Peyer's patch (tissue), 4 donors: ENCODE measurements around the gene PRELP. TPM values are rescaled to one million over a fixed set of nuclear protein-coding genes. Genes with fewer than 3 reads are reported as not detected.
A peak's percentile ranks its signal among the peaks of the same experiment; 100 is the strongest.

Source experiments
- DNase-seq, 3 donors: peaks; one replicate each; pipeline ENCODE4 v3.0.0-alpha.2; 2017 to 2019
- H3K27ac ChIP-seq, 4 donors: fragments of 200-600 bp; sonication (generic); one replicate each; pipeline ENCODE4 v1.5.1; 2016 to 2019
- H3K27me3 ChIP-seq, 2 donors: fragments of 200-600 bp; sonication (generic); one replicate each; pipeline ENCODE4 v1.5.1; 2019
- H3K36me3 ChIP-seq, 3 donors: fragments of 200-600 bp; sonication (generic); one replicate each; pipeline ENCODE4 v1.5.1; 2016 to 2019
- H3K4me1 ChIP-seq, 4 donors: fragments of 200-600 bp; sonication (generic); one replicate each; pipeline ENCODE4 v1.5.1; 2016 to 2019
- H3K4me3 ChIP-seq, 4 donors: fragments of 200-600 bp; sonication (generic); 1 replicate in 3 of 4; 2 replicates in 1 of 4; pipeline ENCODE4 v1.5.1; 2016 to 2019; ENCODE audit warnings: mild to moderate bottlenecking in 1 of 4
- H3K9me3 ChIP-seq, 4 donors: fragments of 200-600 bp; sonication (generic); one replicate each; pipeline ENCODE4 v1.5.1; 2016 to 2019; ENCODE audit warnings: mild to moderate bottlenecking in 1 of 4
- CTCF ChIP-seq, 6 experiments: fragments of 450-650 bp in 4 of 6; fragments of 200-600 bp in 2 of 6; sonication (generic) in 1 of 6; IDR thresholded peaks; one replicate each; pipeline ENCODE4 v1.5.1; 2017 to 2019; ENCODE audit warnings: antibody characterized with exemption in 6 of 6, mild to moderate bottlenecking in 3 of 6, moderate library complexity in 1 of 6
- POLR2A ChIP-seq, 2 donors: fragments of 450-650 bp; IDR thresholded peaks; one replicate each; pipeline ENCODE4 v1.5.1; 2017; ENCODE audit warnings: antibody characterized with exemption in 2 of 2, mild to moderate bottlenecking in 2 of 2, moderate library complexity in 2 of 2
- total RNA-seq, 4 donors: library from RNA; depleted of rRNA; stranded (reverse); fragments of >200 nt; gene quantifications; one replicate each; pipeline ENCODE4 v1.1.0, GENCODE V29; 2016

The PRELP gene
- total RNA-seq, 4 donors from 2014 or later, result 4.2 to 38.3 (median 18.0) TPM

- Histone ChIP-seq H3K4me1 (peaks cover 0 to 10% (median 0%) of the 10 kb centered on the region in 4 donors), H3K27me3 (no peaks in the 10 kb centered on the region), H3K9me3 (no peaks in the 10 kb centered on the region), H3K36me3 (no peaks in the 10 kb centered on the region), H3K27ac (no peak overlapping the region), H3K4me3 (no peak overlapping the region)
- DNase-seq, result no peak
- TF ChIP-seq POLR2A (IDR thresholded peaks at IDR 0.05) (no peak), CTCF (IDR thresholded peaks at IDR 0.05) (no peak)
These were observed 51.0 kb downstream of the PRELP start for GRCh38 chr1:203526572-203526971.

- Histone ChIP-seq H3K27me3 (no peaks in the 10 kb centered on the region), H3K4me3 (no peak overlapping the region), H3K9me3 (no peaks in the 10 kb centered on the region), H3K4me1 (peaks cover 0 to 6% (median 0%) of the 10 kb centered on the region in 4 donors), H3K36me3 (no peaks in the 10 kb centered on the region), H3K27ac (no peak overlapping the region)
- TF ChIP-seq CTCF (IDR thresholded peaks at IDR 0.05) (no peak), POLR2A (IDR thresholded peaks at IDR 0.05) (no peak)
- no peak for DNase-seq
These were observed 51.4 kb downstream of the PRELP start for GRCh38 chr1:203527013-203527412.

GRCh38 chr1:203528063-203528462 lies 52.5 kb downstream of the PRELP start:
- Histone ChIP-seq H3K4me1 (peaks cover 0 to 4% (median 0%) of the 10 kb centered on the region in 4 donors), H3K36me3 (no peaks in the 10 kb centered on the region), H3K27me3 (no peaks in the 10 kb centered on the region), H3K4me3 (no peak overlapping the region), H3K27ac (no peak overlapping the region), H3K9me3 (no peaks in the 10 kb centered on the region)
- TF ChIP-seq POLR2A (IDR thresholded peaks at IDR 0.05), result no peak
- DNase-seq, result no peak

- H3K27me3 ChIP-seq, result no peaks in the 10 kb centered on the region
- H3K9me3 ChIP-seq, result no peaks in the 10 kb centered on the region
- TF ChIP-seq CTCF (IDR thresholded peaks at IDR 0.05) (no peak), POLR2A (IDR thresholded peaks at IDR 0.05) (no peak)
- DNase-seq, result no peak
- H3K36me3 ChIP-seq, result no peaks in the 10 kb centered on the region
- H3K27ac ChIP-seq, result no peak overlapping the region
- peaks cover 0 to 4% (median 0%) of the 10 kb centered on the region in 4 donors for H3K4me1 ChIP-seq
- H3K4me3 ChIP-seq, result no peak overlapping the region
These were observed 53.6 kb downstream of the PRELP start for GRCh38 chr1:203528976-203529835.

GRCh38 chr1:203531063-203531462 lies 55.5 kb downstream of the PRELP start:
- Histone ChIP-seq H3K27ac (no peak overlapping the region), H3K36me3 (no peaks in the 10 kb centered on the region), H3K9me3 (no peaks in the 10 kb centered on the region), H3K4me1 (peaks cover 0 to 4% (median 0%) of the 10 kb centered on the region in 4 donors), H3K27me3 (no peaks in the 10 kb centered on the region), H3K4me3 (no peak overlapping the region)
- TF ChIP-seq CTCF (IDR thresholded peaks at IDR 0.05), result no peak
- TF ChIP-seq POLR2A (IDR thresholded peaks at IDR 0.05), result no peak
- DNase-seq, result no peak

GRCh38 chr1:203534012-203534411 lies 58.4 kb downstream of the PRELP start:
- no peaks in the 10 kb centered on the region for H3K27me3 ChIP-seq
- no peak for DNase-seq
- H3K4me1 ChIP-seq, result peaks cover 0 to 4% (median 0%) of the 10 kb centered on the region in 4 donors
- no peak overlapping the region for H3K4me3 ChIP-seq
- H3K27ac ChIP-seq, result peak overlapping the region in 1 of 4 donors; percentile 4
- TF ChIP-seq CTCF (IDR thresholded peaks at IDR 0.05) (no peak), POLR2A (IDR thresholded peaks at IDR 0.05) (no peak)
- no peaks in the 10 kb centered on the region for H3K36me3 ChIP-seq
- no peaks in the 10 kb centered on the region for H3K9me3 ChIP-seq
